GM08714 (cell line): ENCODE results near the gene FBXL20.
"Not testable (repeated sequence)": the region's sequence is repeated elsewhere in the genome, so short reads cannot be mapped to it uniquely, and the experiment has no call there.

Source experiments
- H3K4me3 ChIP-seq: fragments of 200-500 bp; sonication (Bioruptor generic); 2 replicates; pipeline ENCODE4 v1.5.1; 2014; ENCODE audit warnings: mild to moderate bottlenecking, low read length, inconsistent platforms
- ZNF274 ChIP-seq: IDR thresholded peaks from 2 replicates; pipeline ENCODE4 v1.6.1; 2012; ENCODE audit warnings: mild to moderate bottlenecking, low read depth, low read length

Gene FBXL20

GRCh38 chr17:39325528-39326240 lies 75.7 kb downstream of the FBXL20 start:
- H3K4me3 ChIP-seq, result no peak overlapping the region
- no peak for TF ChIP-seq ZNF274

- H3K4me3 ChIP-seq, result no peak overlapping the region
- no peak for TF ChIP-seq ZNF274
Observed at GRCh38 chr17:39318636-39319035, 82.8 kb downstream of the FBXL20 start.

GRCh38 chr17:39306509-39307212 lies 94.8 kb downstream of the FBXL20 start:
- TF ChIP-seq ZNF274, result no peak
- H3K4me3 ChIP-seq, result no peak overlapping the region

- no peak for TF ChIP-seq ZNF274
- no peak overlapping the region; the same call in 1 of the 2 replicates for H3K4me3 ChIP-seq
Observed at GRCh38 chr17:39305978-39306377, 95.4 kb downstream of the FBXL20 start.

- no peak for TF ChIP-seq ZNF274
- no peak overlapping the region for H3K4me3 ChIP-seq
Observed at GRCh38 chr17:39304188-39304587, 97.2 kb downstream of the FBXL20 start.

- no peak for TF ChIP-seq ZNF274
Observed at GRCh38 chr17:39294060-39294459, 107.4 kb downstream of the FBXL20 start.

GRCh38 chr17:39292546-39292945 lies 108.9 kb downstream of the FBXL20 start:
- H3K4me3 ChIP-seq, result not testable (repeated sequence)

More at GRCh38 chr17:39294060-39294459, 107.4 kb downstream of the FBXL20 start:
- H3K4me3 ChIP-seq, result no peak overlapping the region

- H3K4me3 ChIP-seq, result not testable (repeated sequence)
Observed at GRCh38 chr17:39286513-39286912, 114.9 kb downstream of the FBXL20 start.

- TF ChIP-seq ZNF274, result no peak
- no peak overlapping the region for H3K4me3 ChIP-seq
Observed at GRCh38 chr17:39284685-39285084, 116.7 kb downstream of the FBXL20 start.

GRCh38 chr17:39283896-39284295 lies 117.5 kb downstream of the FBXL20 start:
- no peak overlapping the region for H3K4me3 ChIP-seq
- TF ChIP-seq ZNF274, result no peak

- no peak for TF ChIP-seq ZNF274
- H3K4me3 ChIP-seq, result no peak overlapping the region
Observed at GRCh38 chr17:39283098-39283497, 118.3 kb downstream of the FBXL20 start.

GRCh38 chr17:39281806-39282205 lies 119.6 kb downstream of the FBXL20 start:
- H3K4me3 ChIP-seq, result no peak overlapping the region
- TF ChIP-seq ZNF274, result no peak

- H3K4me3 ChIP-seq, result not testable (repeated sequence)
Observed at GRCh38 chr17:39278246-39278645, 123.2 kb downstream of the FBXL20 start.

- TF ChIP-seq ZNF274, result no peak
- H3K4me3 ChIP-seq, result no peak overlapping the region
Observed at GRCh38 chr17:39277110-39277509, 124.3 kb downstream of the FBXL20 start.

GRCh38 chr17:39276113-39276512 lies 125.3 kb downstream of the FBXL20 start:
- TF ChIP-seq ZNF274, result no peak
- no peak overlapping the region for H3K4me3 ChIP-seq
